ENCODE measurements around the gene HSD17B14. TPM values are rescaled to one million over a fixed set of nuclear protein-coding genes. Genes with fewer than 3 reads are reported as not detected.

HSD17B14 gene
- total RNA-seq, 1 donor from 2014 or later: 1.0 TPM

GRCh38 chr19:48810151-48810550 is 26.1 kb downstream of the HSD17B14 start:
- peaks cover 11% of the 10 kb centered on the region for H3K4me1 Mint-ChIP-seq (ENCODE audit: low read depth, unreplicated experiment)

GRCh38 chr19:48807590-48808308 is 28.5 kb downstream of the HSD17B14 start:
- peak overlapping the region; percentile 3 for H3K4me3 Mint-ChIP-seq (ENCODE audit: unreplicated experiment)
- no peak overlapping the region for H3K27ac Mint-ChIP-seq (ENCODE audit: unreplicated experiment)
- no peaks in the 10 kb centered on the region for H3K36me3 Mint-ChIP-seq (ENCODE audit: unreplicated experiment)
- TF ChIP-seq CTCF (IDR thresholded peaks at IDR 0.05; ENCODE audit: partially characterized antibody, unreplicated experiment): no peak
- peaks cover 2% of the 10 kb centered on the region for H3K9me3 Mint-ChIP-seq (ENCODE audit: unreplicated experiment)
- peaks cover 10% of the 10 kb centered on the region for H3K4me1 Mint-ChIP-seq (ENCODE audit: low read depth, unreplicated experiment)
- H3K27me3 Mint-ChIP-seq (ENCODE audit: unreplicated experiment): peaks cover 10% of the 10 kb centered on the region
- DNase-seq: peak; percentile 16

More at GRCh38 chr19:48810151-48810550, 26.1 kb downstream of the HSD17B14 start:
- Mint-ChIP-seq H3K27ac (ENCODE audit: unreplicated experiment) (peak overlapping the region; percentile 70), H3K36me3 (ENCODE audit: unreplicated experiment) (no peaks in the 10 kb centered on the region), H3K27me3 (ENCODE audit: unreplicated experiment) (peaks cover 9% of the 10 kb centered on the region), H3K9me3 (ENCODE audit: unreplicated experiment) (peaks cover 2% of the 10 kb centered on the region), H3K4me3 (ENCODE audit: unreplicated experiment) (peak overlapping the region; percentile 84)
- no peak for TF ChIP-seq CTCF (IDR thresholded peaks at IDR 0.05; ENCODE audit: partially characterized antibody, unreplicated experiment)
- no peak for DNase-seq

- Mint-ChIP-seq H3K36me3 (ENCODE audit: unreplicated experiment) (no peaks in the 10 kb centered on the region), H3K4me1 (ENCODE audit: low read depth, unreplicated experiment) (peaks cover 8% of the 10 kb centered on the region), H3K27ac (ENCODE audit: unreplicated experiment) (no peak overlapping the region), H3K4me3 (ENCODE audit: unreplicated experiment) (no peak overlapping the region), H3K27me3 (ENCODE audit: unreplicated experiment) (peaks cover 7% of the 10 kb centered on the region), H3K9me3 (ENCODE audit: unreplicated experiment) (peaks cover 2% of the 10 kb centered on the region)
- no peak for TF ChIP-seq CTCF (IDR thresholded peaks at IDR 0.05; ENCODE audit: partially characterized antibody, unreplicated experiment)
- DNase-seq: peak; percentile 22
Observed at GRCh38 chr19:48806818-48807589, 29.3 kb downstream of the HSD17B14 start.

- DNase-seq: peak; percentile 63
- Mint-ChIP-seq H3K27ac (ENCODE audit: unreplicated experiment) (no peak overlapping the region), H3K4me1 (ENCODE audit: low read depth, unreplicated experiment) (peaks cover 8% of the 10 kb centered on the region), H3K27me3 (ENCODE audit: unreplicated experiment) (peaks cover 7% of the 10 kb centered on the region), H3K9me3 (ENCODE audit: unreplicated experiment) (peaks cover 2% of the 10 kb centered on the region), H3K36me3 (ENCODE audit: unreplicated experiment) (no peaks in the 10 kb centered on the region), H3K4me3 (ENCODE audit: unreplicated experiment) (no peak overlapping the region)
- TF ChIP-seq CTCF (IDR thresholded peaks at IDR 0.05; ENCODE audit: partially characterized antibody, unreplicated experiment): no peak
Observed at GRCh38 chr19:48806518-48806817, 29.8 kb downstream of the HSD17B14 start.

- Mint-ChIP-seq H3K27ac (ENCODE audit: unreplicated experiment) (no peak overlapping the region), H3K4me3 (ENCODE audit: unreplicated experiment) (no peak overlapping the region), H3K9me3 (ENCODE audit: unreplicated experiment) (peaks cover 2% of the 10 kb centered on the region), H3K27me3 (ENCODE audit: unreplicated experiment) (peaks cover 6% of the 10 kb centered on the region), H3K36me3 (ENCODE audit: unreplicated experiment) (no peaks in the 10 kb centered on the region), H3K4me1 (ENCODE audit: low read depth, unreplicated experiment) (peaks cover 8% of the 10 kb centered on the region)
- DNase-seq: peak; percentile 26
- no peak for TF ChIP-seq CTCF (IDR thresholded peaks at IDR 0.05; ENCODE audit: partially characterized antibody, unreplicated experiment)
Observed at GRCh38 chr19:48805452-48805851, 30.8 kb downstream of the HSD17B14 start.

Measured in glutamatergic neuron (in vitro differentiated cells).